HepG2 (cell line): ENCODE results near the gene DAAM1. TPM values are rescaled to one million over a fixed set of nuclear protein-coding genes. Genes with fewer than 3 reads are reported as not detected.

Experiments
- CBX2 ChIP-seq, 2 experiments: fragments of 200-600 bp in 1 of 2; sonication (generic); formaldehyde crosslinking in 1 of 2; IDR thresholded peaks; 2 replicates each; pipeline versions ENCODE4 v1.7.0 to v1.8.1; 2018 to 2022; ENCODE audit warnings: low read depth in 2 of 2, low read length in 1 of 2, mild to moderate bottlenecking in 1 of 2, missing genetic modification reagents in 1 of 2
- ETV5 ChIP-seq: IDR thresholded peaks from 2 replicates; pipeline ENCODE4 v1.6.1; 2018; ENCODE audit warnings: missing biosample characterization, missing genetic modification reagents, inconsistent platforms, borderline replicate concordance
- GLI4 ChIP-seq: sonication (generic); formaldehyde crosslinking; IDR thresholded peaks from 2 replicates; pipeline ENCODE4 v1.5.1; 2020; ENCODE audit warnings: missing genetic modification reagents, mild to moderate bottlenecking, moderate library complexity, borderline replicate concordance
- HES4 ChIP-seq: sonication (generic); formaldehyde crosslinking; IDR thresholded peaks from 2 replicates; pipeline ENCODE4 v1.9.0; 2021; ENCODE audit warnings: mild to moderate bottlenecking, missing genetic modification reagents, borderline replicate concordance
- HNF4A ChIP-seq: sonication (generic); formaldehyde crosslinking; IDR thresholded peaks from 2 replicates; pipeline ENCODE4 v1.4.0; 2020; ENCODE audit warnings: missing genetic modification reagents
- JUNB ChIP-seq: sonication (generic); formaldehyde crosslinking; IDR thresholded peaks from 2 replicates; pipeline ENCODE4 v1.8.0; 2022; ENCODE audit warnings: missing genetic modification reagents, mild to moderate bottlenecking, borderline replicate concordance
- JUND ChIP-seq: sonication (generic); formaldehyde crosslinking; IDR thresholded peaks from 2 replicates; pipeline ENCODE4 v1.8.0; 2022; ENCODE audit warnings: mild to moderate bottlenecking, missing genetic modification reagents
- MTA3 ChIP-seq: sonication (generic); formaldehyde crosslinking; IDR thresholded peaks from 2 replicates; pipeline ENCODE4 v1.4.0; 2020; ENCODE audit warnings: missing genetic modification reagents
- NFATC3 ChIP-seq: sonication (generic); formaldehyde crosslinking; IDR thresholded peaks from 2 replicates; pipeline ENCODE4 v1.5.1; 2020; ENCODE audit warnings: mild to moderate bottlenecking, missing genetic modification reagents
- PATZ1 ChIP-seq: sonication (generic); formaldehyde crosslinking; IDR thresholded peaks from 2 replicates; pipeline ENCODE4 v1.4.0; 2020; ENCODE audit warnings: missing genetic modification reagents
- RARG ChIP-seq: sonication (generic); formaldehyde crosslinking; IDR thresholded peaks from 2 replicates; pipeline ENCODE4 v1.4.0; 2020; ENCODE audit warnings: low read depth, mild to moderate bottlenecking, missing genetic modification reagents
- RXRB ChIP-seq: IDR thresholded peaks from 2 replicates; pipeline ENCODE4 v1.6.1; 2016; ENCODE audit warnings: borderline replicate concordance, missing genetic modification reagents, missing compliant biosample characterization
- SMC3 ChIP-seq: IDR thresholded peaks from 2 replicates; pipeline ENCODE4 v1.6.1; 2011; ENCODE audit warnings: low read length, improper control_type of control experiment
- SNAPC5 ChIP-seq: sonication (generic); formaldehyde crosslinking; IDR thresholded peaks from 2 replicates; pipeline ENCODE4 v1.8.1; 2023; ENCODE audit warnings: mild to moderate bottlenecking, missing genetic modification reagents, borderline replicate concordance
- SP5 ChIP-seq: IDR thresholded peaks from 2 replicates; pipeline ENCODE4 v1.6.1; 2016; ENCODE audit warnings: low read depth, borderline replicate concordance
- ZNF10 ChIP-seq: sonication (generic); formaldehyde crosslinking; IDR thresholded peaks from 2 replicates; pipeline ENCODE4 v1.4.0; 2020; ENCODE audit warnings: mild to moderate bottlenecking, low read depth, missing genetic modification reagents, borderline replicate concordance
- ZNF326 ChIP-seq: sonication (generic); formaldehyde crosslinking; IDR thresholded peaks from 2 replicates; pipeline ENCODE4 v1.4.0; 2020; ENCODE audit warnings: missing genetic modification reagents, borderline replicate concordance
- ZNF503 ChIP-seq: sonication (generic); formaldehyde crosslinking; IDR thresholded peaks from 2 replicates; pipeline ENCODE4 v1.4.0; 2020; ENCODE audit warnings: missing genetic modification reagents
- ZNF547 ChIP-seq: sonication (generic); formaldehyde crosslinking; IDR thresholded peaks from 2 replicates; pipeline ENCODE4 v1.5.1; 2020; ENCODE audit warnings: mild to moderate bottlenecking, missing genetic modification reagents
- ZNF563 ChIP-seq: sonication (generic); formaldehyde crosslinking; IDR thresholded peaks from 2 replicates; pipeline ENCODE4 v1.8.0; 2022; ENCODE audit warnings: mild to moderate bottlenecking, moderate library complexity, missing genetic modification reagents
- ZNF580 ChIP-seq: IDR thresholded peaks from 2 replicates; pipeline ENCODE4 v1.6.1; 2016; ENCODE audit warnings: low read depth, borderline replicate concordance
- ZNF770 ChIP-seq: sonication (generic); formaldehyde crosslinking; IDR thresholded peaks from 2 replicates; pipeline ENCODE4 v1.5.0; 2020; ENCODE audit warnings: mild to moderate bottlenecking, missing genetic modification reagents
- ZNF781 ChIP-seq: sonication (generic); formaldehyde crosslinking; IDR thresholded peaks from 2 replicates; pipeline ENCODE4 v1.5.1; 2020; ENCODE audit warnings: borderline replicate concordance, mild to moderate bottlenecking, missing genetic modification reagents; ENCODE audit errors: not compliant biosample characterization
- polyA plus RNA-seq, 8 experiments: library from polyadenylated mRNA; depleted of rRNA in 3 of 8; stranded (reverse) in 7 of 8; unstranded in 1 of 8; fragments of >200 nt; fragmentation: Illumina TruSeq in 4 of 8; extraction: Trizol in 4 of 8; gene quantifications; 2 replicates each; pipeline versions ENCODE4 v1.2.1 to v1.2.3, GENCODE V29; 2011 to 2016; ENCODE audit warnings: low read depth in 4 of 8, missing spikeins in 1 of 8, mixed read lengths in 1 of 8; ENCODE audit not compliant: insufficient read depth in 1 of 8
- total RNA-seq, 5 experiments: library from RNA; depleted of rRNA; stranded (reverse); fragments of >200 nt; fragmentation: Illumina TruSeq; extraction: Trizol; gene quantifications; 2 replicates each; pipeline ENCODE4 v1.2.3, GENCODE V29; 2016; ENCODE audit warnings: low read depth in 1 of 5

The DAAM1 gene
- total and polyA plus RNA-seq, 2 of the 13 experiments (the other 11 are each of a cell fraction or from before 2014, with no cell fraction given) = 10.9 to 24.5 TPM

GRCh38 chr14:59262717-59263454, 74.4 kb downstream of the DAAM1 start (continued):
- no peak for TF ChIP-seq ZNF326 (CRISPR knock-in tag)
- TF ChIP-seq CBX2 (IDR thresholded peaks at IDR 0.05; ENCODE audit: low read depth, low read length) = no peak
- TF ChIP-seq CBX2 (CRISPR knock-in tag; IDR thresholded peaks at IDR 0.05; ENCODE audit: low read depth) = no peak
- TF ChIP-seq JUNB = no peak
- no peak for TF ChIP-seq RARG (CRISPR knock-in tag)
- TF ChIP-seq ZNF770 (CRISPR knock-in tag) = no peak
- TF ChIP-seq SMC3 = peak; percentile 53
- TF ChIP-seq ZNF781 = no peak
- no peak for TF ChIP-seq NFATC3
- 0 out of 2 replicates have a peak, but pooled peaks have one; percentile 35 for TF ChIP-seq ZNF503 (CRISPR knock-in tag)
- TF ChIP-seq JUND (CRISPR knock-in tag) = no peak
- TF ChIP-seq SNAPC5 (CRISPR knock-in tag) = no peak
- no peak for TF ChIP-seq ZNF10 (CRISPR knock-in tag)
- TF ChIP-seq ZNF580 (CRISPR knock-in tag) = peak; percentile 70; the same call in 1 of the 2 replicates
- no peak for TF ChIP-seq HES4 (CRISPR knock-in tag)
- peak; percentile 75 for TF ChIP-seq HNF4A (CRISPR knock-in tag)
- 0 out of 2 replicates have a peak, but pooled peaks have one; percentile 9 for TF ChIP-seq PATZ1
- no peak for TF ChIP-seq MTA3 (CRISPR knock-in tag)
- peak; percentile 74 for TF ChIP-seq RXRB (CRISPR knock-in tag)
- TF ChIP-seq ETV5 = peak; percentile 70; the same call in 1 of the 2 replicates
- no peak for TF ChIP-seq GLI4 (CRISPR knock-in tag)
- TF ChIP-seq SP5 (CRISPR knock-in tag) = no peak
- no peak for TF ChIP-seq ZNF563 (CRISPR knock-in tag)
- TF ChIP-seq ZNF547 = no peak
